HG03439 (cell line): ENCODE data around the gene LDLRAD4.

ENCODE experiments used
- ATAC-seq: cut with Tn5 transposase; IDR thresholded peaks from one replicate; pipeline ENCODE4 v1.9.1; 2021; ENCODE audit warnings: mild to moderate bottlenecking, moderate library complexity; ENCODE audit not compliant: unreplicated experiment

LDLRAD4 gene

GRCh38 chr18:13619505-13620205, 401.1 kb downstream of the LDLRAD4 start:
- no peak for ATAC-seq

- ATAC-seq = no peak
These were observed 401.7 kb downstream of the LDLRAD4 start for GRCh38 chr18:13620206-13620672.

DNA sequence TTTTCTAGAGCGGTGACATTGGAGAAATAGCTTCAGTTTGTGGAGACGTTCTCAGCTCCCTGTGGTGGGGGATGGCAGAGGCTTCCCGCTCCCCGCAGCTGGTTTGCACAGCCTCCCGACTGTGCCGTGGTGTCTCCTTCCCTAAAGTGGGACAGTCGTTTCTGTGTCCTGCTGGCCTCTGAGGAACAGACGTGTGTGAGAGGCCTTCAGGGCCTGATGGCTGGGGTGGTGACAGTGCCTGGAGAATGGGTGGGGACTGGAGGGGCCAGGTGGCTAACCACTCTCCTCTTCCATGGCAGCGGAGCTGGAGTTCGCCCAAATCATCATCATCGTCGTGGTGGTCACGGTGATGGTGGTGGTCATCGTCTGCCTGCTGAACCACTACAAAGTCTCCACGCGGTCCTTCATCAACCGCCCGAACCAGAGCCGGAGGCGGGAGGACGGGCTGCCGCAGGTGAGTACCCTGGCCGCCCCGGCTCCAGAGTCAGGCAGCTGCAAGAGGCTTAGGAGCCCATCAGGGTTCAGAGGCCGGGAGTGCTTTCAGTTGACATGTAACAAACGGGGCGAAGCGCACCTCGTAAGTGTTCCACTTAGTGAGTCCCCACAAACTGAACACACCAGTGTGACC, 402.4 kb downstream of the LDLRAD4 start:
- ATAC-seq = no peak

GRCh38 chr18:13621446-13621849, 402.9 kb downstream of the LDLRAD4 start:
- no peak for ATAC-seq

DNA sequence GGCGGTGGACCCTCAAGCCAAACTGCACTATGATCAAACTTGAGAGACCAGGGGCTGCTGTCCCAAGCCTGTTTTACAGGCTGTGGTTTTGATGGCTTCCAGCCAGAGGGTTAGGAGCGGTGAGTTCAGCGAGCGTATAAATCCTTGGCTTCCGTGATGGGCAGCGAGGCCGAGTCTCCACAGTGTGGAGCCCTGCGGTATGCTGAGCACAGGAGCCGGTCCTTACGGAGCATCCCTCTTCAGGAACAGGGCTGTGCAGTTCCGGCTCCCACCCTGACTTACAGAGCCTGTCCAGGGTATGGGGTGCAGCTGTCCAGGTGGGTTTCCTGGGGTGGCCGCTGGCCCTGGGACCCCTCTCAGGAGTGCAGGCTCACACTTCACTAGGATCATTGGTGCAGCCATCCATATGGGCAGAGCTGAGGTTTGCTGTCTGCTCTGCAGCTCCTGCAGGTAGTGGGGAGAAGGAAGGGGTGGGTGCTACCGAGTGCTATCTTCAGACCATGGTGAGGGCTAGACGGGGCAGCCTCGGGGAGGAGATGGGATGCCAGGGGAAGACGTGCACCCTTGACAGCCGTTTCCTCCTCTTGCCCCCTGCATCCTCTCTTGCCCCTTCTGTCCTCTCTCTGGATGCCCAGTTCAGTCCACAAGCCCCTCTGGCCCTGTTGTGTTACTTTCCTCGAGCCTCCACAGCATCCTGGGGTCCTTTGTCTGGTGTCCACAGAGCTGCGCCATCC, 403.5 kb downstream of the LDLRAD4 start:
- no peak for ATAC-seq

GRCh38 chr18:13622751-13623150, 404.2 kb downstream of the LDLRAD4 start:
- ATAC-seq = no peak

GRCh38 chr18:13623348-13623747, 404.8 kb downstream of the LDLRAD4 start:
- ATAC-seq = no peak

DNA sequence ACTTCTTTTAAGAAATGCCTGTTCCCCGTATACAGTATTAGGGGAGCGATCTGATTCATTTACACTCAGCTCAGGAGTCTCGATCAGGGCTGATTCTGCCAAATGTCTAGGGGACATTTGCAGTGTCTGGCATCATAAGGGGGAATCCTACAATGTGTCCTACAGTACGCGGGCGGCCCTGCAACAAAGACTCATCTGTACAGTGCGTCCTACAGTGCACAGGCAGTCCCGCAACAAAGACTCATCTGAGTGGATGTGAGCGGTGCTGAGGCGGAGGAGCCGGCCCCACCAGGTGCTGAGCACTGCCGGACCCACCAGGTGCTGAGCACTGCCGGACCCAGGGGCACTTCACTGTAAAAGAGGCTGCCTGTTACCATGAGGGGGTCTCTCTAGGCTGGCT, 405.3 kb downstream of the LDLRAD4 start:
- ATAC-seq = no peak

DNA sequence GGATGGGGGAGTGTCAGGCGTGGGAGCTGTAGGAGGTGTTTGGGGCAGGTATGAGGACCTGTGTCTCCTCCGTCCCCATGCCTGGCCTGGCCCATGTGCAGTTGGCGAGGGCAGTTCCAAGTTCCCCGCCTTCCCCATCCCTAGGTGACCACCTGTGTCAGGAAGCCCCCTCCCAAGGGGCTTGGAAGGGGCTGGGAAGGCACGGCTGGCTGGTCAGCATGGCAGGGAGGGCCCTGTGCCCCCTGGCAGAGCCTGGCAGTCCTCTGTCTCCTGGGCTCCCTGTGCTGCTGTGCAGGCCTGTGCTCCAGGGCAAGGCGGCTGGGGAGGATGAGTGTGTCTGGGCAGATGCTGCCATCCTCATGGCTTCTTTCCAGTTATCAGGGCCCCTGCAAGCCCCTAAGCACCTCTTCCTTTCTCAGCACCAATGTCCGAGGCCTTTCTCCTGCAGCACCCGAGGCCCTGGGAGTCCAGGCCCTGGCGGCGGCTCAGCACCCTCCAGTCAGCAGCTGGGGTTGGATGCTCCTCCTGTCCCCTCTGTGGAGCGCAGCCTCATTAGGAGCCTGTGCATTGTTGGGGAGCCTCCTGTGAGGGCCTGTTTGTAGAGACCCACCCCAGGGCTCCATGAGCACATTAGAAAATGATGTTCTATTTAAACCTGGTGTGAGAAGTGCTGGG, 406.1 kb downstream of the LDLRAD4 start:
- no peak for ATAC-seq

- ATAC-seq = no peak
These were observed 406.8 kb downstream of the LDLRAD4 start for GRCh38 chr18:13625355-13625754.

GRCh38 chr18:13625843-13626543, 407.4 kb downstream of the LDLRAD4 start:
- ATAC-seq = no peak

DNA sequence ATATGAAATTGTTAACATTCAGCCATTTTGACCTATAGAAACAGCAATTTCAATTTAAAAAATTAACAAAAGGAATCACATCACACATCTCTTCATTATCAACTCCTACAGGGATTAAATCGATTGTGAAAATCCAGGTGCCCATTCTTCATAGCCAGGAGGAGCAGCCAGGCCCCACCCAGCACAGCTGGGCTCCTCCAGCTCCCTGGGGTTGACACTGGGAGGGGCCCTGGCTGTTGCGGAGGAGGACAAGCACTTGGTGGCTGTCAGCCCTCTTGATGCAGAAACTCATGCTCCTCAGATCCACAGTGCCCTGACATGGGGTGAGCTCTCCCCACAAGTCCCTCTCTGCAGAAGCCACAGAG, 408.0 kb downstream of the LDLRAD4 start:
- ATAC-seq = no peak

- ATAC-seq = no peak
These were observed 409.1 kb downstream of the LDLRAD4 start for GRCh38 chr18:13627639-13628038.

- no peak for ATAC-seq
These were observed 409.7 kb downstream of the LDLRAD4 start for GRCh38 chr18:13628211-13628610.

DNA sequence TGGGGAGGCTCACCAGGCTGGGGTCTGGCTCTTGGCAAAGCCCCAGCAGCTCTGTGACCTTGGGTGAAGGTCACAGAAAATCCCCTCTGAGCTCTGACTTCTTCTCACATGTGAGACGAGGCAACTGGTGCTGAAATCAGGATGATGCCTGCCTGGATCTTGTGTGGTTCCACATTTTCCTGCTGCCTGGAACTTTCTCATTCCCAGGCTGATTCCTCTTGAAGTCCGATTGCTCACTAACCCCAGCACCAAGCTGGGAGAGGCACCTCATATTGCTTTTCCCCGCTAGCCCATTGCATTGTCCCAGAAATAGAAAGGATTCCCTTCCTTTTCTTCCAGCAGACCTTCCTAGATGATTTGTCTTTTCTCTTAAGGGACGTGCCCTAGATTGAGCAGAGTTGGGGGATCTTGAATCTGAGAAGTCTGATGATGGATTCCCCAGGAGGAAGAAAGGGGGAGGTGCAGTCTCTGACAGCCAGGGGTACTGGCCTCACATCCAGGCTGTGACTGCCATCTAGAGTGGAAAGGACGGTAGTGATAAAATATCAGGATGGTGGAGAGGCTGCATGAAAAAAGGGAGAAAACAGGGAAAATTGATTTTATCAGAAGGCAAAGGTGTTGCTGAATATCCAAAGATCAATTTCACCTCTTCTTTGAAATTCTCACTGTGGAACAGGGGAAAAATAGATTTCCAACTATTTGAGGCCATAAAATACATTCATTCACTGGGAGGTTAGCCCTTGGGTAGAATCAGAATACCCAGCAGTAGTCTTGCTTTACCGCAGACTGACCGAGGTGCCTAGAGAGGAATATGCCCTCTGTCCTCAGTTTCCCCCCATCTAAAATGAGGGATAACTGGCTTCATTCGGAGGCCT, 411.5 kb downstream of the LDLRAD4 start:
- no peak for ATAC-seq

DNA sequence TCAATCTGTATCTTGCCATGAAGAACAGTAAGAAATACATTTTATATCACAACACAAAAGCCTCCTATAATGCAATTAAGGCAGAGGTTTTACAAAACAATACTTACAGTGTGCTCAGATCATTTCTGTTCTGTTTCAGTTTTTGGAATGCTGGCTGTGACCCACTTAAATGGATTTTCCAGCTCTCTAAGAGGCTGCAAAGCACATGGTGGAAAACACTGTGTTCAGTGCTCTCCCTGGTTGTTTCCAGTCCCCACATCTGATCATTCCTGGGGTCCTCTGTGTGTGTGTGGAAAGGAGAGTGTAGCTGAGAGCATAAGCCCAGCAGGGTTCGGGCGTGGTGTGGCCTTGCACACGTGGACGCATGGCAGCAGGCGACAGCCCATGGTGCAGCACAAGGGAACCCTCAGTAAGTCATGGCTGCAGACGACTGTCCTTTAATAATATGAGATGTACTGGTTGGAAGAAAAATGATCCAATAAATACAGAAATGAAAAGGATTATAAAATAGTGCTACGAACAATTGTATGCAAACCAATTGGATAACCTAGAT, 412.2 kb downstream of the LDLRAD4 start:
- ATAC-seq = no peak

DNA sequence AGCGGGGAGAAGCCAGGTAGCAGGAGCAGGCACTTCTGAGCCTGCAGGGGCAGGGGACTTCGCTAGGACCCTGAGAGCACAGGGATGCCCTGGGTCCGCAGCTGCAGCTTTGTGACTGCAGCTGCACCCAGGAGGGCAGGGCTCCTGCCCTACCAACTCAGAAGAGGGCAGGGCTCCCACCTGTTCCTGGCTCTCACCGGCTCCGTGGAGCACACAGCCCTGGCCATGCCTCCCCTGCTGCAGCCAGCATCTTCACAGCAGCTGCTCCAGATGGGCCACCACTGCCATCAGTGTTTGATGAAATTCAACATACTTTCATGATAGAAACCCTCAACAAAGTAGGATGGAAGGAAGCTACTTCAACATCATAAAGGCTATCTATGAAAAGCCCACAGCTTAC, 415.1 kb downstream of the LDLRAD4 start:
- ATAC-seq = no peak

DNA sequence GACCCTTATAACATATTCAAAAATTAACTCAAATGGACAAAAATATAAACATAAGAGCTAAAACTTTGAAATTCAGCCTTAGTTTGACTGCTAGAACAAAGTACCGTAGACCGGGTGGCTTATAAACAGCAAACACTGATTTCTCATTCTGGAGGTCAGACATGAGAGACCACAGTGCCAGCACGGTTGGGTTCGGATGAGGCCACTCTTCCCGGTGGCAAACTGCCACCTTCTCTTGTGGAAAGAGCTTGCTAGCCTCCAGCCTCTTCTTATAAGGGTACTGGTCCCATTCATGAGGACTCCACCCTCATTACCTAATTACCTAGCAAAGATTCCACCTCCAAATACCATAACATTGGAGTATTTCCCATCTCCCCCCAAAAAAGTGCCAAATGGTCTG, 416.5 kb downstream of the LDLRAD4 start:
- ATAC-seq = no peak

GRCh38 chr18:13638719-13639595, 420.4 kb downstream of the LDLRAD4 start:
- ATAC-seq = no peak
